ENCODE measurements around the gene PLK3. TPM values are rescaled to one million over a fixed set of nuclear protein-coding genes. Genes with fewer than 3 reads are reported as not detected.
A peak's percentile ranks its signal among the peaks of the same experiment; 100 is the strongest.

Gene PLK3
- total RNA-seq, 4 donors from 2014 or later, result 1.8 to 36.6 (median 21.1) TPM

- no peaks in the 10 kb centered on the region for H3K27me3 ChIP-seq
- no peaks in the 10 kb centered on the region for H3K4me1 ChIP-seq
- no peaks in the 10 kb centered on the region for H3K9me3 ChIP-seq
- H3K27ac ChIP-seq, result no peak overlapping the region
- TF ChIP-seq POLR2A (IDR thresholded peaks at IDR 0.05), result no peak
- no peak for TF ChIP-seq CTCF (IDR thresholded peaks at IDR 0.05)
- intact Hi-C loops (cut with DNase I; ENCODE audit: low total_unique reads), result loop anchor here (10.0 kb wide), 1 partner anchor 55 kb away; the partner anchor contains the start of gene BEST4
- no peak for DNase-seq
- H3K4me3 ChIP-seq, result no peak overlapping the region
- H3K36me3 ChIP-seq, result no peaks in the 10 kb centered on the region
Measured at GRCh38 chr1:44839576-44839975, 39.4 kb downstream of the PLK3 start.

- H3K4me3 ChIP-seq, result peak overlapping the region; percentile 45 to 58
- no peaks in the 10 kb centered on the region for H3K9me3 ChIP-seq
- H3K27ac ChIP-seq, result peak overlapping the region; percentile 70 to 86
- TF ChIP-seq POLR2A (IDR thresholded peaks at IDR 0.05) (no peak), CTCF (IDR thresholded peaks at IDR 0.05) (no peak)
- no peaks in the 10 kb centered on the region for H3K36me3 ChIP-seq
- H3K4me1 ChIP-seq, result no peaks in the 10 kb centered on the region
- DNase-seq, result no peak
- intact Hi-C loops (cut with DNase I; ENCODE audit: low total_unique reads), result loop anchor here (10.0 kb wide), 1 partner anchor 118 kb away; no protein-coding TSS in a partner anchor
- no peaks in the 10 kb centered on the region for H3K27me3 ChIP-seq
Measured at GRCh38 chr1:44842486-44842861, 42.3 kb downstream of the PLK3 start.

GRCh38 chr1:44842862-44843655 is 42.9 kb downstream of the PLK3 start, which contains the start of gene PTCH2:
Gene PTCH2, minus strand, starts transcription at chr1:44843253. Its CDS starts 321 bp downstream, at chr1:44842932.
- H3K4me3 ChIP-seq, result peak within 1 kb of the TSS; percentile 45 to 58
- no peaks in the 10 kb centered on the region for H3K36me3 ChIP-seq
- TF ChIP-seq CTCF (IDR thresholded peaks at IDR 0.05), result no peak
- TF ChIP-seq POLR2A (IDR thresholded peaks at IDR 0.05), result peak; percentile 58 to 60
- intact Hi-C loops (cut with DNase I; ENCODE audit: low total_unique reads), result loop anchor here (10.0 kb wide), 1 partner anchor 118 kb away; no protein-coding TSS in a partner anchor
- peak; percentile 81 to 85 for DNase-seq
- no peaks in the 10 kb centered on the region for H3K4me1 ChIP-seq
- no peaks in the 10 kb centered on the region for H3K27me3 ChIP-seq
- peak within 1 kb of the TSS; percentile 70 to 86 for H3K27ac ChIP-seq
- H3K9me3 ChIP-seq, result no peaks in the 10 kb centered on the region

- no peak overlapping the region for H3K27ac ChIP-seq
- DNase-seq, result no peak
- no peaks in the 10 kb centered on the region for H3K27me3 ChIP-seq
- intact Hi-C loops (cut with DNase I; ENCODE audit: low total_unique reads), result loop anchor here (10.0 kb wide), 1 partner anchor 122 kb away; no protein-coding TSS in a partner anchor
- no peaks in the 10 kb centered on the region for H3K4me1 ChIP-seq
- H3K36me3 ChIP-seq, result no peaks in the 10 kb centered on the region
- H3K4me3 ChIP-seq, result no peak overlapping the region
- TF ChIP-seq POLR2A (IDR thresholded peaks at IDR 0.05), result no peak
- no peak for TF ChIP-seq CTCF (IDR thresholded peaks at IDR 0.05)
- H3K9me3 ChIP-seq, result no peaks in the 10 kb centered on the region
Measured at GRCh38 chr1:44846985-44847384, 46.8 kb downstream of the PLK3 start.

GRCh38 chr1:44847845-44848244 is 47.7 kb downstream of the PLK3 start:
- TF ChIP-seq POLR2A (IDR thresholded peaks at IDR 0.05), result no peak
- TF ChIP-seq CTCF (IDR thresholded peaks at IDR 0.05), result no peak
- DNase-seq, result no peak
- Histone ChIP-seq H3K4me3 (no peak overlapping the region), H3K27me3 (no peaks in the 10 kb centered on the region), H3K4me1 (no peaks in the 10 kb centered on the region), H3K9me3 (no peaks in the 10 kb centered on the region), H3K36me3 (no peaks in the 10 kb centered on the region), H3K27ac (no peak overlapping the region)
- intact Hi-C loops (cut with DNase I; ENCODE audit: low total_unique reads), result loop anchor here (10.0 kb wide), 1 partner anchor 123 kb away; no protein-coding TSS in a partner anchor

Data from uterus (tissue), 4 donors.